Astrocyte of the hippocampus (primary cell): ENCODE data around the gene CTSZ.
"Not testable (repeated sequence)": the region's sequence is repeated elsewhere in the genome, so short reads cannot be mapped to it uniquely, and the experiment has no call there.

Source experiments
- DNase-seq: peaks from one replicate; pipeline ENCODE4 v3.0.0; 2011; ENCODE audit warnings: low read depth, low spot score

CTSZ gene

DNA sequence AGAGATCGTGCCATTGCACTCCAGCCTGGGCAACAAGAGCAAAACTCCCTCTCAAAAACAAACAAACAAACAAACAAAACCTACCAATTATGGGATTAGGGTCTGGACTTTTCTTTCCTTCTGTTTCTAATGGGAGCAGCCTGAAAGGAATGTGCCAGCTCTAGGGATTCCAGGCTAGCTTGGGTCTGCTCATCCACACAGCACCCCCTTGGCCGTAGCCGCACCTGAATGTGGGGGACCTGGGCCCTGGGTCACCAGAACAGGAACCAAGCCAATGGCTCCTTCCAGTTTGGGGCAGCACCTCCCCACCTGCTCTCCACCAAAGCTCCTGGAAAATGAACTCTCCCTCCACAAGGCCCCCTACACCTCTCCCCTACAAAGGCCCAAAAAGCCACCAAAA lies 6.7 kb downstream of the CTSZ start:
- DNase-seq, result no peak

DNA sequence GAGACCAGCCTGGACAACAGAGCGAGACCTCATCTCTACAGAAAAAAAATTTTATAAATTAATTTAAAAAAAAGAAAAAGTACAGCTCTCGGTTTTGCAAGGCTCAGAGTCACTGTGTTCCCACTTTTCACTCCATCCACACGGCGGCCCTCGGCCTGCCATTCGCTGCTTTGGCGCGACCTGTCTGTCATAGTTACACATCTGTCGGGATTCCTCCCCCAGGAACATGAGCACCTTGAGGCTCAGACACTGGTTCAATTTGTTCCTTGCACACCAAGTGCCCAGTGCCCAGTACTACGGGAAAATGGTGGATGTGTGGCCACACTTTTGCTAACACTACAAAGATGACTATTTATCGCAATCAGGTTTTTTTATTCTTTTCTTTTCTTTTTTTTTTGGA lies 8.4 kb downstream of the CTSZ start:
- no peak for DNase-seq

- no peak for DNase-seq
Measured at GRCh38 chr20:58997141-58997770, 9.8 kb downstream of the CTSZ start.

DNA sequence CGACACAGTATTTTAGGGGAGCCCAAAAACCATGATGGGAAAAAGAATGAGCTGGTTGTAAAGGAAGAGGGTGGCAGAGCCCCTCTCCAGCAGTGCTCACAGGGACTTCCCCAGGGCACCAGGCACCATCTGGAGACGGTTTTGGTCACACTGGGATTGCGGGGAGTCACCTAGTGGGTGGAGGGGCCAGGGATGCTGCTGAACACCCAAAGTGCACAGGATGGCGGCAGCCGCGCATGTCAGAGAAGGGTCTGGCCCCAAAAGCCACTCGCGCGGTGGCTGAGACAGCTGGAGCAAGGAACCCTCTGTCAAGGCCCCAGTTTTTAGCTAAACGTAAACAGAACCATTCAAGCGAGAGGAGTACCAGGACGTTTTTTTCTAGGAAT lies 10.8 kb downstream of the CTSZ start:
- DNase-seq, result no peak

DNA sequence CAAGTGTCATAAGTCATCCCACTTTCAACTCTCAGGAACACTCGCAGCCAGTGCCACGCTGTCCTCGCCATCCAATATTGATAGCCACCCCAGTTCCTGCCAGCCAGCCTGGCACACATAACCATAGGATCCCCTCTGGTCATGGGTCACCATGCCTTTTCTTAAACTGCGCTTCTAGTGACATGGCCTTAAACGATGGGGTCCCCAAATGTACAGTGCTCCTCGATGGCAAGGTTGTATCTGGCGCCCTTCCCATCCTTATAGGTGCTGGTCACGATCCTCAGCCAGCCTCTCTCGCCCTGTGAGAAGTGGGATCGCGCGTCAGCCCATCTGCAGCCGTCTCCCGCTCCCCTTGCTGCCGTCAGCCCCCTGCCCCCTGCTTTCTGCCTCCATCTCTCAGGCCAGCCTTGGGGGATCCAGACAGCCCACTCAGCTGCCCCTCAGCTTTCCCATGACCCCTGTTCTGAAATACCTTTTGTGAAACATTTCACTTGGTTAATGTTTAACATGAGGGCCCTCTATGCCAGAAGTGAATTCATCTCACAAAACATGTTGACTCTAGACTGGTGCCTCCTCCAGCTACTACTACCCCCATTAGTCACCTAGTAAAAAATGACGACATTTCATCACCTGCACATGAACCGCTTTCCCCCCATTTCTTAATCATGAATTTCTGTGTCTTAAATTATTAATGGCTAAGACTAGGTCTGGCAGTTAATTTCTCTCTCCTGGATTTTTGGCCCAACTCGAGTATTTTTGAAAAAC lies 11.4 kb downstream of the CTSZ start:
- DNase-seq, result no peak

- DNase-seq, result no peak
Measured at GRCh38 chr20:58994390-58995159, 12.5 kb downstream of the CTSZ start.

DNA sequence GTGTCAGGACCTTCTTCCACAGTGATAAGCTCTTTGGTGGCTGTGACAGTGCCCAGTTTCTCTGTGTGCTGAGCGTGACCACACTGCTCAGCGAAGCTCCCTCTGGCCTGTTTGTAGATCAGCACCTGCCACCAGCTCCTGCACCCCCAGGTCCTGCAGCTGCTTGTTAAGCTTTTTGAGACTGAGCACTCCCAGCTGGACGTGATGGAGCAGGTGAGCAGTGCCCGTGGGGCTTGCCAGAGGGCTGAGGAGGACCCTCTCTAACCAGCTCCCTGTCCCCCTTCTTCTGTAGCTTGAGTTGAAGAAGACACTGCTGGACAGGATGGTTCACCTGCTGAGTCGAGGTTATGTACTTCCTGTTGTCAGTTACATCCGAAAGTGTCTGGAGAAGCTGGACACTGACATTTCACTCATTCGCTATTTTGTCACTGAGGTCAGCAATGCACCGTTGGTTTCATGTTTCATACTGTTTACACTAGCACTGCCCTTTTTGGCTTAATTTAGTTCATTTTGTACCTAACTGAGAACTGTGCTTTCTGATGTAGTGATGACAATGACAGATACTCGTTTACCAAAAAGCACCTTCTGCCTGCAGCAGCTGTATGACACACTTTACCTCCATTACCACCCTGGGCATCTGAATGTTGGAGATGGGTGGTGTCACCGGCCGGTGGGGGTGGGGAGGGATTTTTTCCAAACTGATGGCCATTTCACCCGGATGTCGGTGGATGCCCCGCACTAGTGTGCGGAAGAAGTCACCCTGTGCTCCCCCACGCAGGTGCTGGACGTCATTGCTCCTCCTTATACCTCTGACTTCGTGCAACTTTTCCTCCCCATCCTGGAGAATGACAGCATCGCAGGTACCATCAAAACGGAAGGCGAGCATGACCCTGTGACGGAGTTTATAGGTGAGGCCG lies 13.5 kb downstream of the CTSZ start:
- DNase-seq, result no peak

GRCh38 chr20:58992911-58993310 lies 14.1 kb downstream of the CTSZ start:
- no peak for DNase-seq

GRCh38 chr20:58991715-58992114 lies 15.3 kb downstream of the CTSZ start:
- DNase-seq, result no peak

GRCh38 chr20:58990651-58991445 lies 16.2 kb downstream of the CTSZ start:
- DNase-seq, result no peak

DNA sequence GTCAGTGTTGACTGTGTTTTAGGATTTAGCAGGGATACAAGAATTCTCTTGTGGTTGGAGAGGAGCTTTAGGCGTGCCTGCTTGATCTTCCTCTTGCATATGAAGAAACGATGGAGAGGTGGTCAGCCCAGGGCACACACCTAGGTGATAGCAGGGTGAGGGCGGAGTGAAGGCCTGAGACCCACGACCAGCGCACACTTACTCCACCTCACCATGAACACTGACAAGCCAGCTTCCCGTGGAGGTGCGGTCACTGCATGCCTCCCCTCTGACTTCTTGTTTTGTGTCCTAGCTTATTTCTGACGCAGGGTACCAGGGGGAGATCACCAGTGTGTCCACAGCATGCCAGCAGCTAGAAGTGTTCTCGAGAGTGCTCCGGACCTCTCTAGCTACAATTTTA lies 17.9 kb downstream of the CTSZ start:
- no peak for DNase-seq

DNA sequence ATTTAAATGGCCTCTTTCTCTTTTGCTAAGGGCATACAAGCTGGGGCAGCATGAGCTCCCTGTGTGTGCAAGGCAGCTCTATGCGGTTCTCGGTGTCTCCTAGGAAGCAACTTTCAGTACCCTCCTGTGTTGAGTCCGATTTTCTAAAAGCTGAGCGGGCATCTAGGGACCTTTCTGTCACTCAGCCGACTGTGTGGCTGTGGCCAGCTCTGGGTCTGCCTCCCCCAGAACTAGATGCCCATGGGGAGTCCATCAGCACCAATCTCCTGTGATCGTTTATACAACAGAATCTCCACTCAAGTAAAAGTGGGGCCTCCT lies 18.5 kb downstream of the CTSZ start:
- no peak for DNase-seq

DNA sequence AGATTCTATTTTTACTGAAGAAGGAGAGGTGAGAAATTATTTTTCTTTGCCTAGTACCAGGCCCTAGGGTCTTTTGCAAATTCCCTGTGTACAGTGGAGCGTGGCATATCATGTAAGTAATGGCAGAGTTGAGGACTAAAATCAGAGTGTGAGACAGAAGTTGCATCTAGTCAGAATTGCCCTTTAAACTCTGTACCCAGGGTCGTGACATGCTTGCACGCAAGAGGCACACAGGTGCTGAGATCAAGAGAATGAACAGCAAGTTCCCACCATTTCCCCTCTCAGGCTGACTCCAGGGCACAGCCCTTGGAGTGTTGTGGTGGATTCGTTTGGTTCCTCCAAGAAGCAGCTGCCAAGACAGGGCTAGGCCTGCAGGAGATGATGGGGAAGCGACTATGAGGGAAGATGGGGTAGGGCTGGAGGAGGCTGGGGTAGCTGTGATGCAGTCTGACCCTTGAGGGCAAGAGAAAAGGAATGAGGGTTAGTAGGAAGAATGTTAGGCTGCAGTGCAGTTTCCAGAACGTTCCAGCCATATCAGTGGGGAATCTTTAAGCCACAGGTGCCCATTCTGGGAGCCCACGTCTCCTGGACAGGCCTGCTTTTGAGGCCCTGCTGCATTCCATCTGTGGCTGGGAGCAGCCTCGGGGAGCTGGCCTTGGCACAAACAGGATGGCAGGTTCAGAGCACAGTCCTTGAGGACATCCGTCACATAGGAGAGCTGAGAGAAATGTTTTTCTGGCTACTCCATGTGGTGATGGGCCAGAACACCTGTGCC lies 19.1 kb downstream of the CTSZ start:
- no peak for DNase-seq

- DNase-seq, result no peak
Measured at GRCh38 chr20:58986968-58987517, 20.0 kb downstream of the CTSZ start.

DNA sequence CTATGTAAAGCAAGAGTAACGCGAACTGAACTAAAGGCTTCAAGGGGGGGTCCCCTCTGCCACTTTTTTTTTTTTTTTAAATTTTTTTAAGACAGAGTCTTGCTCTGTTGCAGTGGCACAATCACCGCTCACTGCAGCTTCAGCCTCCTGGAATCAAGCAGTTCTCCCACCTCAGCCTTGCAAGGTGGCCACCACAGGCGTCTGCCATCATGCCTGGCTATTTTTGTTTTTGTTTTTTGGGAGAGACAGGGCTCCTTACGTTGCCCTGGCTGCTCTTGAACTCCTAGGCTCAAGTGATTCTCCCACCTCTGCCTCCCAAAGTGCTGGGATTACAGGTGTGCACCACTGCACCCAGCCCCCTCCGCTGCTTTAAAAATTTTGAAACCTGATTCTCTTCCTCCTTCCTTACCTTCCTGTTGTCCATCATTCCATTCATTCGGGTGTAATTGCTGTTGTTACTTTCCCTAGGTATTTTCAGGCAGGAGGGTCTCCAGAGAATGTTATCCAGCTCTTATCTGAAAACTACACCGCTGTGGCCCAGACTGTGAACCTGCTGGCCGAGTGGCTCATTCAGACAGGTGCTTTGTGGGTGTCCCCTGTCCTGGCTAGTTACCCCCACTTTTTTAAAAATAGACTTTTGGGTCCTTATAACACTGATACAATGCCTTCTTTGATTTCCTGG lies 20.6 kb downstream of the CTSZ start:
- no peak for DNase-seq

GRCh38 chr20:58985656-58986055 lies 21.4 kb downstream of the CTSZ start:
- no peak for DNase-seq

DNA sequence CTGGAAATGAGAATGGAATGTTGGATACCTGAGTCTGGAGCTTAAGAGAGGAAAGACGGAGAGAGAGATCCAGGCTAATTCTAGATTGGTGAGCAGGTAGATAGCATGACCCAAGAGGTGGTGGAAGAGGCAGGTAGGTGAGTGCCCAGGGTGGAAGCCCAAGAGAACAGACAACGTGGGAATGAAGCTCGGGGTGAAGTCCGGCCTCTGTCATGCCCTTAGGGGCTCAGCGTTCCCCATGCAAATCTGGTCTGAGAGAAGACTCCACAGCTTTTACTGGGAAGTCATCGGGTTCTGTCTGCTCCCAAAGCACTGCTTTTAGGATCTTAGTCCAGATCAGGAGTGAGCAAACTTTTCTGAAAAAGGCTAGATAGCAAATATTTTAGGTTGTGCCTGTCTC lies 22.4 kb downstream of the CTSZ start:
- DNase-seq, result no peak

GRCh38 chr20:58983115-58983468 lies 24.0 kb downstream of the CTSZ start:
- not testable (repeated sequence) for DNase-seq

DNA sequence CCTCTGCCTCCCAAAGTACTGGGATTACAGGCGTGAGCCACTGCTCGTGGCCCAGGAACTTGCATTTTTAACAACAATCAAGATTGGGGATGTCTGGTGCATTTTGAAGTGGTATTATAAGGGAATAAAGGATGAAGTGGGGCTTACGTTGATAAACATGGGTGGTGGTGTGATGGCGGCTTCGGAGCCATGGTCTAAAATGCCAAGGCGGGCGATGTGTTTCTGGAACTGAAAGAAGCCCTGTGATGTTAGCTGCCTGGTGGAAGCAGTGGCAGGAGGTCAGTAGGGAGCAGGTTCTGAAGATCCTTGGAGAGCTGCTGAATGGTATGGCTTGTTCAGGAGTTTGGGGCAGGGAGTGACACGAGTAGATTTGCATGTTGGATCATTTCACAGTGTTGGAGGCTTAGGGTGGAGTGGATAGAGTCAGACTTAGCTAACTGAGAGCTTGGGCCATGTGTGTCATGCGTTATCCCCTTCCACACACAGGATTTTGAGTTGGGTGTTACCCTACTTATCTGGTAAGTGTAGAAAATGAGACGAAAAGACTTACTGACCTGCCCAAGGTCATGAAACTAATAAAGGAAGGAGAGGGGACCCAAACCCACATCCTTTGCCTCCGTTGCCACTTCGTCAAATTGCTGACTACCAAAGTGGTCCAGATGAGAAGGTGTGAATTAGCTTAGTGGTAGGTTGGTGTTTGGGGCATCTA lies 24.5 kb downstream of the CTSZ start:
- no peak for DNase-seq
